GM18868 (cell line): ENCODE results near the gene DLG4.

ENCODE experiments used
- ATAC-seq: cut with Tn5 transposase; IDR thresholded peaks from one replicate; pipeline ENCODE4 v1.9.1; 2021; ENCODE audit warnings: mild to moderate bottlenecking, moderate library complexity; ENCODE audit not compliant: unreplicated experiment

The DLG4 gene

GRCh38 chr17:7219812-7220592 lies at the start of gene DLG4, which contains the start of gene ACADVL:
DLG4 (minus strand) TSS chr17:7219836.
ACADVL (plus strand) TSS chr17:7219938; CDS start chr17:7219985, 47 bp downstream.
- ATAC-seq: peak; percentile 75

- ATAC-seq: no peak
Measured at GRCh38 chr17:7266784-7267183, 47.1 kb upstream of the DLG4 start.

- ATAC-seq: no peak
Measured at GRCh38 chr17:7263801-7264078, 44.1 kb upstream of the DLG4 start.

GRCh38 chr17:7262935-7263800 lies 43.5 kb upstream of the DLG4 start:
- ATAC-seq: no peak

- no peak for ATAC-seq
Measured at GRCh38 chr17:7262192-7262934, 42.7 kb upstream of the DLG4 start, which contains the start of gene CLDN7. CLDN7 (minus strand) TSS chr17:7262478; CDS start chr17:7262043, 435 bp downstream.

- no peak for ATAC-seq
Measured at GRCh38 chr17:7261379-7262191, 41.9 kb upstream of the DLG4 start.

GRCh38 chr17:7260651-7261378 lies 41.2 kb upstream of the DLG4 start:
- no peak for ATAC-seq

GRCh38 chr17:7260151-7260550 lies 40.5 kb upstream of the DLG4 start:
- ATAC-seq: no peak

GRCh38 chr17:7259555-7259889 lies 39.9 kb upstream of the DLG4 start:
- ATAC-seq: no peak

- no peak for ATAC-seq
Measured at GRCh38 chr17:7258731-7259554, 39.3 kb upstream of the DLG4 start.

- ATAC-seq: no peak
Measured at GRCh38 chr17:7256766-7257456, 37.3 kb upstream of the DLG4 start.

GRCh38 chr17:7254511-7254910 lies 34.9 kb upstream of the DLG4 start:
- ATAC-seq: no peak

GRCh38 chr17:7253082-7253481 lies 33.4 kb upstream of the DLG4 start:
- no peak for ATAC-seq

GRCh38 chr17:7252176-7253043 lies 32.8 kb upstream of the DLG4 start, which contains the start of gene ELP5:
ELP5 (plus strand) TSS chr17:7252215; CDS start chr17:7252551, 336 bp downstream.
- ATAC-seq: peak; percentile 53

- peak; percentile 87 for ATAC-seq
Measured at GRCh38 chr17:7251661-7252175, 32.1 kb upstream of the DLG4 start, which contains the start of gene CTDNEP1. CTDNEP1 (minus strand) TSS chr17:7251734; CDS start chr17:7251296, 438 bp downstream.

GRCh38 chr17:7250695-7251627 lies 31.3 kb upstream of the DLG4 start:
- no peak for ATAC-seq
